KOPT-K1 (cell line): ENCODE results near the gene CDC34.
A peak's percentile ranks its signal among the peaks of the same experiment; 100 is the strongest.

ENCODE experiments used
- H3K27ac ChIP-seq: fragments of 200-600 bp; sonication (generic); 2 replicates; pipeline ENCODE4 v1.5.1; 2016; ENCODE audit warnings: antibody characterized with exemption, mild to moderate bottlenecking, low read depth, low read length; ENCODE audit not compliant: poor library complexity, severe bottlenecking
- H3K36me3 ChIP-seq: fragments of 200-600 bp; sonication (generic); 2 replicates; pipeline ENCODE4 v1.5.1; 2017; ENCODE audit warnings: antibody characterized with exemption, mild to moderate bottlenecking, low read length, moderate library complexity; ENCODE audit not compliant: insufficient read depth
- H3K9me3 ChIP-seq: fragments of 200-600 bp; sonication (generic); 2 replicates; pipeline ENCODE4 v1.5.1; 2017; ENCODE audit warnings: antibody characterized with exemption, low read length, mild to moderate bottlenecking; ENCODE audit not compliant: insufficient read depth, poor library complexity, severe bottlenecking

The CDC34 gene

DNA sequence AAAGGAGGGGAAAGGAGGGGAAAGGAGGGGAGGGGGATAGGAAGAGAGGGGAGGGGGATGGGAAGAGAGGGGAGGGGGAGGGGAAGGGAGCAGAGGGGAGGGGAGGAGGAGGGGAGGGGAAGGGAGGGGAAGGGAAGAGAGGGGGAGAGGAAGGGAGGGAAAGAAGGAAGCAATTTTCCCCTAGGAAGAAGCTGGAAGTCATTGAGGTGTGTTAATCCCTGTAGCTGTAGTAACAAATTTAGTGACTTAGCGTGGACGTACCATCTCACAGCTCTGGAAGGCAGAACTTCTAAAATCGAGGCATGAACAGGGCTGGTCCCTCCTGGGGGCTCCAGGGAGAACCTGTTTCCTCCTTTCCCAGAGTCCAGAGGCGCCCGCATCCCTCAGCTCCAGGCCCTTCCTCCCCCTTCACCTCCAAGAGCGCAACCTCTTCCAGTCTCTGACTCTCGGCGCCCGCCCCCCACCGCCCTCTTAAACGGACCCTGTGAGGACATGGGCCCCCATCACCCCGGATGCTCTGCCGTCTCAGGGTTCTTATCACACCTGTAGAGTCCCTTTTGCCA, 5.6 kb upstream of the CDC34 start:
- no peaks in the 10 kb centered on the region for H3K9me3 ChIP-seq
- H3K36me3 ChIP-seq, result no peaks in the 10 kb centered on the region

GRCh38 chr19:530134-531008, 1.2 kb upstream of the CDC34 start:
- Histone ChIP-seq H3K27ac (peak overlapping the region; percentile 80), H3K36me3 (no peaks in the 10 kb centered on the region), H3K9me3 (no peaks in the 10 kb centered on the region)

More for the DNA sequence above, 5.6 kb upstream of the CDC34 start:
- no peak overlapping the region for H3K27ac ChIP-seq

GRCh38 chr19:531009-531752, 379 bp upstream of the CDC34 start:
- Histone ChIP-seq H3K36me3 (peaks cover 5% of the 10 kb centered on the region; the same call in 1 of the 2 replicates), H3K9me3 (no peaks in the 10 kb centered on the region), H3K27ac (peak overlapping the region; percentile 80)

DNA sequence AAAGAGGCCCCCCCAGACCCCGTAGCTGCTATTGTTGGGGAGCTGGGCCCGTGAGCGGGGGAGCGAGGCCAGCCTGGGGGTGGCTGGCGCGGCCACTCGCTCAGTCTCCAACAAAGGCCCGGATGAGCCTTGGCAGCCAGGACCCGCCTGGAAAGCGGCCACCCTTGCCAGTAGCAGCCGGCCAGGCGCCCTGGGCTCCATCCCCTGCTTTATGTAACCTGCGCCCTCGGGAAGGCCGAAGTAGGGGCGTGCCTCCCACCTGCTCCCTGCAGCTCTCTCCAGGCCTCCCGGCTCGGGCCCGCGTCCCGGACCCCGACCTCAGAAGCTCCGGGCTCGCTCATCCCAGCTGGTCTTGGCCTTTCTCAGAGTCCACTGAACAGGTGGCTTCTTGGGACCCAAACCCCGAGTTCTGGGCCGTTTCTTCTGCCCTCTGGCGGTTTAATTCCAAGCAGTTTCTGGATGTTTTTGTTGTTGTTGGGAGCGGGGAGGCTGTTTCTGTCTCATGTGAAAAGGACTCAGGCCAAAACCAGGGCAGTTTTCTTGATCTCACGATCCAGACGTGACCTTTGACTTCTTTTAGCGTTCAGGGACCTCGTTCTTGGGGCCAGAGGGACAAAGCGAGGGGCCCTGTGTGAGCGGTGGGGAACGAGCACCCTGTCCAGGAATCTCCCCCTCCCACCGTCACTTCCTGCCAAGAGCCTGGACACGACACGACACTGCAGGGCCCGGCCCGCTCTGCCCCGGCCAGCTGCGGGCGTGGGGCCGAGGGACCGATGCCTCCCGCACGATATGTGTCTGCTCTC, 1.2 kb downstream of the CDC34 start:
- no peaks in the 10 kb centered on the region for H3K9me3 ChIP-seq
- H3K27ac ChIP-seq, result peak overlapping the region; percentile 67
- peaks cover 17% of the 10 kb centered on the region; the same call in 1 of the 2 replicates for H3K36me3 ChIP-seq

DNA sequence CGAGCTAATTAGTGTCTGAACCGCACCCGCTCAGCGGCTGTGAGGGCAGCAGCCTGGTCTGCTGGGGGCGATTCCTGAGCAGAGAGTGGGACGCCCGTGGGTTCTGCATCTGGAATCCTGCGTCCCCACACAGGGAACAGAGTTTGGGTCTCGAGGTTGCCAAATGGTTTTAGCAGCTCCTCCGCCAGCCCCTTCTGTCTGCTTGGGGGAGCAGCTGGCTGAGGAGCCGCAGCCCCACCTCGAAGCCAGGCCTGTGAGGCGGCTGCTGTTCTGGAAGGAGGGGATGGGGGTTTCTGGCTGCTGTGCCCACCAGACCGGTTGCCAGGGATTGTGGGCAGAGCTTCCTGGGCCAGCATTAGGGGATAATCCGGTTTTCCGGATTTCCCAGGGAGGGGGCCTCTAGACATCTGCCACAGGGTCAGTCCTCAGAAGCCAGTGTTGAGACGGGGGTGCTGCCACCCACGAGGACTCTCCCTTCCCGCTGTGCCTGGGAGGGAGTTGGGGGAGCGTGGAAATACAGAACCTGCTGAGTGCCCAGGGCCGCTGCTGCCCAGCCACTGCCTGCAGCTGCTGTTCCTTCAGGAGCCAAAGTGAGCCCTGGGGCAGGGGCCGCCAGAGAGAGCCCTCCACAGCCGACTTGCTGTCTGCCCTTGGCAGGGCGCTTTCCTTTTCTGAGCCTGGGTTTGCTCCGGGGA, 2.0 kb downstream of the CDC34 start:
- Histone ChIP-seq H3K36me3 (peaks cover 24% of the 10 kb centered on the region; the same call in 1 of the 2 replicates), H3K27ac (no peak overlapping the region), H3K9me3 (no peaks in the 10 kb centered on the region)

- Histone ChIP-seq H3K36me3 (peaks cover 30% of the 10 kb centered on the region; the same call in 1 of the 2 replicates), H3K27ac (no peak overlapping the region), H3K9me3 (no peaks in the 10 kb centered on the region)
Observed at GRCh38 chr19:534088-534487, 2.5 kb downstream of the CDC34 start.

GRCh38 chr19:535017-535835, 3.7 kb downstream of the CDC34 start:
- Histone ChIP-seq H3K9me3 (no peaks in the 10 kb centered on the region), H3K36me3 (peaks cover 35% of the 10 kb centered on the region; the same call in 1 of the 2 replicates), H3K27ac (no peak overlapping the region)

GRCh38 chr19:536031-536880, 4.7 kb downstream of the CDC34 start:
- no peaks in the 10 kb centered on the region for H3K9me3 ChIP-seq
- H3K27ac ChIP-seq, result no peak overlapping the region
- H3K36me3 ChIP-seq, result peaks cover 40% of the 10 kb centered on the region; the same call in 1 of the 2 replicates

- peaks cover 47% of the 10 kb centered on the region; the same call in 1 of the 2 replicates for H3K36me3 ChIP-seq
- no peak overlapping the region for H3K27ac ChIP-seq
- no peaks in the 10 kb centered on the region for H3K9me3 ChIP-seq
Observed at GRCh38 chr19:536881-537404, 5.4 kb downstream of the CDC34 start.

GRCh38 chr19:538641-539428, 7.3 kb downstream of the CDC34 start:
- no peaks in the 10 kb centered on the region for H3K9me3 ChIP-seq
- no peak overlapping the region for H3K27ac ChIP-seq
- peaks cover 60% of the 10 kb centered on the region; the same call in 1 of the 2 replicates for H3K36me3 ChIP-seq

DNA sequence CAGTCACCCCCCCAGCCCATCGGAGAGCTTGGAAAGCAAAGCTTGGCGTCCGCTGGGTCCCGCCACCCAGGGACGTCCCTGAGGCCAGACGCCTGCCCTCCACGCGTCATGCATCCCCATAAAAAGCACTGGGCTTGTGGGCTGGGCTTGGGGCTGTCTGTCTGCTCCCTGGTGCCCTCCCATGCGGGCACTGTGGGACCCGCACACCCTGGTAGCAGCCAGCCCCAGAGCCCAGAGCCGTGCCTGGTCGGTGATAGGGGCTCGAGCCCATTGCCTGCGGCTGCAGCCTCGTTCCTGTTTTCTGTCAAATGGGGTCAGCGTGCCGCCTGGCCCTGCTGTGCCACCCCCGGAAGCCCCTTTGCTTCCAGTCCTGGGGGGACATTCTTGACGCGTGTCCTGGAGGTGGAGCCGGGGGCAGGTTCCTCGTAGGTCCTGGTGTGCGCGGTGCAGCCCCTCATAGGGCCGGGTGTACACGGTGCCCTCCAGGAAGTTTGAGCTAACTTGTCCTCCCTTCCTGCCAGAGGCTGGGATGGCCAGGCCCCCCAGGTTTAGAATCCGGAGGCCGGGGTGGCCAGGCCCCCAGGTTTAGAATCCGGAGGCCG, 8.0 kb downstream of the CDC34 start:
- Histone ChIP-seq H3K9me3 (no peaks in the 10 kb centered on the region), H3K27ac (no peak overlapping the region), H3K36me3 (peaks cover 60% of the 10 kb centered on the region; the same call in 1 of the 2 replicates)
